Breast epithelium (tissue), 4 donors: ENCODE measurements around the gene PDE7B. TPM values are rescaled to one million over a fixed set of nuclear protein-coding genes. Genes with fewer than 3 reads are reported as not detected.

ENCODE experiments used
- DNase-seq, 2 donors: peaks; one replicate each; pipeline ENCODE4 v3.0.0-alpha.2; 2019; ENCODE audit warnings: low spot score in 2 of 2
- H3K27ac ChIP-seq, 2 donors: fragments of 200-600 bp; sonication (generic) in 1 of 2; one replicate each; pipeline ENCODE4 v1.5.1; 2016 to 2019; ENCODE audit warnings: mild to moderate bottlenecking in 1 of 2
- H3K27me3 ChIP-seq, 2 donors: fragments of 200-600 bp; sonication (generic) in 1 of 2; one replicate each; pipeline versions ENCODE4 v1.5.1 to v1.6.0; 2017 to 2019; ENCODE audit warnings: control low read depth in 1 of 2, mild to moderate bottlenecking in 1 of 2
- H3K36me3 ChIP-seq: fragments of 200-600 bp; one replicate; pipeline ENCODE4 v1.5.1; 2019
- H3K4me1 ChIP-seq, 2 donors: fragments of 200-600 bp; sonication (generic); one replicate each; pipeline ENCODE4 v1.5.1; 2016 to 2019; ENCODE audit warnings: control low read depth in 1 of 2
- H3K4me3 ChIP-seq, 3 donors: fragments of 200-600 bp; sonication (generic); 1 replicate in 2 of 3; 2 replicates in 1 of 3; pipeline ENCODE4 v1.5.1; 2016 to 2019; ENCODE audit warnings: mild to moderate bottlenecking in 3 of 3, moderate library complexity in 2 of 3
- H3K9me3 ChIP-seq, 2 donors: fragments of 200-600 bp; sonication (generic) in 1 of 2; one replicate each; pipeline ENCODE4 v1.5.1; 2016 to 2019; ENCODE audit warnings: control low read depth in 1 of 2
- CTCF ChIP-seq, 3 donors: fragments of 450-650 bp; IDR thresholded peaks; one replicate each; pipeline ENCODE4 v1.5.1; 2016 to 2017; ENCODE audit warnings: antibody characterized with exemption in 3 of 3, mild to moderate bottlenecking in 3 of 3, moderate library complexity in 3 of 3
- POLR2A ChIP-seq: fragments of 450-650 bp; IDR thresholded peaks from one replicate; pipeline ENCODE4 v1.6.1; 2016; ENCODE audit warnings: antibody characterized with exemption, mild to moderate bottlenecking, moderate library complexity
- POLR2AphosphoS5 ChIP-seq, 3 donors: sonication (generic); formaldehyde crosslinking; IDR thresholded peaks; one replicate each; pipeline ENCODE4 v1.6.1; 2017; ENCODE audit warnings: antibody characterized with exemption in 3 of 3
- intact Hi-C: fragments of 100-400 bp; cut with DNase I; formaldehyde crosslinking; loops from one replicate; pipeline ENCODE4 v1.15.1; 2023; ENCODE audit warnings: low total_unique reads
- total RNA-seq, 3 donors: library from RNA; depleted of rRNA; stranded (reverse); fragments of >200 nt; gene quantifications; one replicate each; pipeline ENCODE4 v1.1.0, GENCODE V29; 2016

Gene PDE7B
- total RNA-seq, 3 donors from 2014 or later: 3.4 to 5.2 (median 5.1) TPM

- Histone ChIP-seq H3K27me3 (no peaks in the 10 kb centered on the region), H3K36me3 (no peaks in the 10 kb centered on the region), H3K4me1 (no peaks in the 10 kb centered on the region), H3K4me3 (no peak overlapping the region), H3K27ac (no peak overlapping the region), H3K9me3 (no peaks in the 10 kb centered on the region)
- no peak for DNase-seq
- TF ChIP-seq CTCF (IDR thresholded peaks at IDR 0.05) (no peak), POLR2AphosphoS5 (IDR thresholded peaks at IDR 0.05) (no peak), POLR2A (no peak)
- intact Hi-C loops: no loop called here
Observed at GRCh38 chr6:136024711-136025110, 173.2 kb downstream of the PDE7B start.

DNA sequence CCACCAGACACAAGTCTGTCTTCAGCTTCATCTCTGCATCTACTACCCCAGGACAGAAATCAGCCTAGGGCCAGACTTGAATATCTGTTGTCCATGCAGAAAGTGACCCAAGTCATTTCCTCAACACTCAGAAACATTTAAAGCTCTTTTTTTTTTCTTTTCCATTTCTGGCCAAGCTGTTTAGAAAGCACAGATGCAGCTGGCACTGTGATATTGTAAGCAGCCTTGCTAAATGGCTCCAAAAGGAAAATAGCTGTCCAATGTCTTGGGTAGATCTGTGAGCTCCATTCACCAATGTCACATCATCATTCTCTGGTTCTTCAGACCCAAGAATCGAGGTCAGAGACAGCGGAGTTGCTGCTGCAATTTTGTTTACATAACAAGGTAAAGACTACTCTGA, 174.2 kb downstream of the PDE7B start:
- Histone ChIP-seq H3K4me3 (no peak overlapping the region), H3K27ac (no peak overlapping the region), H3K27me3 (no peaks in the 10 kb centered on the region), H3K9me3 (no peaks in the 10 kb centered on the region), H3K4me1 (no peaks in the 10 kb centered on the region), H3K36me3 (no peaks in the 10 kb centered on the region)
- intact Hi-C loops: no loop called here
- DNase-seq: no peak
- TF ChIP-seq CTCF (IDR thresholded peaks at IDR 0.05) (no peak), POLR2A (no peak), POLR2AphosphoS5 (IDR thresholded peaks at IDR 0.05) (no peak)

DNA sequence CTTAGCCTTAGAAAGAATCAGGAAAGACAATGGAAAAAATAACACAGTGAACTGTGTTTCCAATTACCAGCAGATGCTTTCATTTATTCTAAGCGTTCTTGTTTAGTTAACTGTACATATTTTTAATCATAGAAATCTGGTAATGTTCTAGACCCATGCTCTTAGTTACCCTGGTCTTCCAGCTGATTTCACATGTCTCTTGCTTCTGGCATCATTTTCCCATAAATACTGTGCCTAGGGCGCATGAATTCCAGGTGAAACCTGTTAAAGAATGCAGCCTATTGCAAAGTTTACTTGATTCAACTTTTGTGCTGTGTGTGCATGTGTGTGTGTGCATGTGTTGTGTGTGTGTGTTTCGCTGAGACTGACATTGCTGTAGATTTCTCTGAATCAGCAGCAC, 178.6 kb downstream of the PDE7B start:
- intact Hi-C loops: no loop called here

DNA sequence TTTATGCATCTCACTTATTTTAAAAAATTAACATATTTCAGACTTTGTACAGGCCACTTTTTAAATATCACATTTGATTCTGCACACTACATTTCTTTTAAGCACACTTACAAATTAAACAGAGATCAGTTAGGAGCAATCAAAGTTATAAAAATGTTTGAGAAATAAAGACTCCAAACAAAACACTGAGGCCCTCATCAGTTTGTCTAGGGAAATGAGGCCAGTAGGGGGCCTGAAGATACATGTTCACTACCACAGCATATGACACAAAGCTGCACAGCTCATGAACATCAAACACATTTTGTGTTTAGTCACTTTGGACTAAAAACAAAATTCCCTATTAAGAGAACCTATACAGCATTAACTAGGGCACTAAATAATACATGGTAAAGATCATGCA, 180.5 kb downstream of the PDE7B start:
- no peak for DNase-seq
- Histone ChIP-seq H3K27me3 (no peaks in the 10 kb centered on the region), H3K9me3 (no peaks in the 10 kb centered on the region), H3K4me1 (no peaks in the 10 kb centered on the region), H3K27ac (no peak overlapping the region), H3K4me3 (no peak overlapping the region), H3K36me3 (no peaks in the 10 kb centered on the region)
- intact Hi-C loops: no loop called here
- TF ChIP-seq POLR2A (no peak), CTCF (IDR thresholded peaks at IDR 0.05) (no peak)

More for the DNA sequence above, 178.6 kb downstream of the PDE7B start:
- DNase-seq: no peak
- H3K27me3 ChIP-seq: no peaks in the 10 kb centered on the region
- H3K4me1 ChIP-seq: no peaks in the 10 kb centered on the region
- no peak overlapping the region for H3K27ac ChIP-seq
- no peak for TF ChIP-seq POLR2A
- no peak for TF ChIP-seq POLR2AphosphoS5 (IDR thresholded peaks at IDR 0.05)
- no peak for TF ChIP-seq CTCF (IDR thresholded peaks at IDR 0.05)
- no peaks in the 10 kb centered on the region for H3K9me3 ChIP-seq
- no peaks in the 10 kb centered on the region for H3K36me3 ChIP-seq
- no peak overlapping the region for H3K4me3 ChIP-seq

GRCh38 chr6:136033416-136033815, 181.9 kb downstream of the PDE7B start:
- Histone ChIP-seq H3K4me1 (peaks cover 0 to 2% of the 10 kb centered on the region in 2 donors), H3K27me3 (no peaks in the 10 kb centered on the region), H3K4me3 (no peak overlapping the region), H3K36me3 (no peaks in the 10 kb centered on the region), H3K27ac (no peak overlapping the region), H3K9me3 (no peaks in the 10 kb centered on the region)
- intact Hi-C loops: no loop called here
- TF ChIP-seq POLR2AphosphoS5 (IDR thresholded peaks at IDR 0.05): no peak
- no peak for TF ChIP-seq CTCF (IDR thresholded peaks at IDR 0.05)
- no peak for TF ChIP-seq POLR2A
- no peak for DNase-seq
